CD4-positive, alpha-beta T cell treated with Interleukin-6 for 4 hours (primary cell): ENCODE measurements around the gene STAT1.

Source experiments
- DNase-seq: peaks from one replicate; pipeline ENCODE4 v3.0.0-alpha.2; 2020; ENCODE audit warnings: mixed read lengths

STAT1 gene

GRCh38 chr2:190950566-190950991 is 63.4 kb downstream of the STAT1 start:
- no peak for DNase-seq

DNA sequence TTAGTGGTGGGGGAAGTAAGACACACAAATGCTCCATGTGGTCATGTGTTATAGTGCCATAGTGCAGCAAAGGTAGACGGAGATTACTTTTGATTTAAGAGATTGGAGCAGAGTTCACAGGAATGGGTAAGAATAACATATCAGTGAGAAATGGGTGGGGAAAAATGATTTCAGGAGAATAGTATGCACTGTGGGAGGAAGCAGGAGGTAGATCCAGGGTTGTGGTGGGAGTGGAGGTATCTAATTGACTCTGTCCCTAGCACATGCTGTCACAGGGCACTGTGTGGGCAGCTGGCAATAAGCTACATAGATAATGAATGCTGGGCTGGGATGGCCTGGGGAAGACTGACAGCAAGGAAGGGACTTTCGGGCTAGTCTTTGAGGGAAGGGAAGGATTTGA is 65.3 kb downstream of the STAT1 start:
- no peak for DNase-seq

DNA sequence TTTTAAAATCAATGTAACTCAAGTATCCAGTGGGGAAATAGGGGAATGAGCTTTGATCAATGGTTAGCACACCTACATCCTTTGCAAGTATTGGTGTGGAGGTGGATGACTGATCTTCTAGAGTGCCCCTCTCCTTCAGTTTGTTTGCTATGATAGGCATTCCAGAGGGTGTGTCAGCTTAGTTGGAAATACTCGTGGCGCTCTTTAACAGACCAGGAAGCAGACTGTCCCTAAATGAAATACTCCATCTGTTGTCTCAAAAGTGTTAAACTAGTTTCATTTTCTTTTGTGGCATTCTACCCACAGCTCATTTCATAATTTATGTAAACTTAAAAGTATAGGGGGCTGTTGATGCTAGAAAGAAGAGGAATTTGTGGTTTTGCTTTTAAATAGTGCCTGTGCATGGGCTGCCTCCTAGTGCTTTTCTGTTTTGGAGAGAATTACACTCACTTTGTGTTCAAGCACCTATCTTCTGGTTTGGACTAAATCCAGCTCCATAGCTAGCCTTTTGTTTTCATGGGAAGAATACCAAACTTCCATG is 66.2 kb downstream of the STAT1 start:
- peak; percentile 27 for DNase-seq

DNA sequence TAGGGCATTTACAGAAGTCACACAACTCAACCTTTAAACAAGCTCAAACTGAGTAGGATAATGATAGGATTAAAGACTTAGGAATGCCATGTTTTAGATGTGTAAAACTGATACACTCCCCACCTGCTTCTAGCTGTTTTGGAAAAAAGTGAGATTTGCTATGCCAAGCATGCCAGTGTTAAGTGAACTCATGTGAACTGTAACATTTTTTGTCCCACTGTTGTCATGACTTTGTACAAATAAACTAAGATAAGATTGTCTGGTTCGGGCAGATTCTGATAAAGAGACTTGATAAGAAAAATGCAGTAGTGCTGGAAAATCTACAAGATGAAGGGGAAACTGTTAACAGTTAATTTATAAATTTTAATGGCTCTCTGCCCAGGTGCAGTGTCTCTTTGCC is 66.8 kb downstream of the STAT1 start:
- no peak for DNase-seq

- no peak for DNase-seq
Measured at GRCh38 chr2:190943706-190944105, 70.3 kb downstream of the STAT1 start.

- no peak for DNase-seq
Measured at GRCh38 chr2:190942697-190943096, 71.3 kb downstream of the STAT1 start.

- no peak for DNase-seq
Measured at GRCh38 chr2:190941571-190941970, 72.4 kb downstream of the STAT1 start.

GRCh38 chr2:190940454-190940853 is 73.5 kb downstream of the STAT1 start:
- no peak for DNase-seq

DNA sequence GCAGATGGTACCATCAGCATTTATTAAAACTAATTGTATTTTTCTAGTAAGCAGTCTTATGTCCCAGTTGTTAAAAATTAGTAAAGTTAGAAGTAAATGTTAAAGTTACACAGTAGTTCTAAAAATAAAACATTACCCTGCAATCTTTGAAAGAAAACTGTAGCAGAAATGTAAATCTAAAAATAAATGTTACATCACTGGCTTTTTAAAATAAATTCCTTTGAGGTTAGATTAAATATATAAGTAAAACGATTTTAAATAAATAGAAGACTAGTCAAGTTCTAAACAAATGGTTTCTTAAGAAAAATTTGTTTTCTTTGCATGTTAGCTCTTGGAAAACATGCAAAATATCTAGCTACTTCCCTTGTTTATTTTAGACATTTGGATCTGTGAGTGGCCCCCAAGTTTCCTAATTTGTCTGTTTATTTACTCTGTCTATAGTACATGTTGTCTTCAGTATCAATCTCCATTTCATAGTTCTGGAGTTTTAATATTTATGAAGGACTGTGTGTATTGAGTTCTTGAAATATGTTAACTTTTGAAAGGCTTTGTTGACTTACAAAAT is 75.1 kb downstream of the STAT1 start:
- no peak for DNase-seq

- DNase-seq, result no peak
Measured at GRCh38 chr2:190935054-190935453, 78.9 kb downstream of the STAT1 start.

- no peak for DNase-seq
Measured at GRCh38 chr2:190933361-190933760, 80.6 kb downstream of the STAT1 start.

DNA sequence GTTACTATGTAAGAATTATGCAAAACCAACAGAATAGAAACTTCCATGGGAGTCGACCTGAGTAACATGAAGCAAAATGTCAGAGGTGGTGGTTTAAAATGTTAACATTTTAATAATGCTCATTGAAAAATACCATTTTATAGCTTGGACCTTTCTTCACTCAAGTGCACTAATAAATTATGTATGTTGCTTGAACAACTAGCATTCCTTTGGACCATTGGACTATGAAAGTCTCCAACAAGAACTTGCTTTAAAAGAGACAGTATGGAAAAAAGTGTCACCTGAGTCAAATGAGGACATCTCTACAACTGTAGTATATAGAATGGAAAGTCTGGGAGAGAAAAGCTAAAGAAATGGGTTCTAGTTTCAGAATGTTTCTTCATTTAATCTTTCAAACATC is 81.5 kb downstream of the STAT1 start:
- DNase-seq, result no peak

GRCh38 chr2:190930411-190930810 is 83.6 kb downstream of the STAT1 start:
- DNase-seq, result no peak

GRCh38 chr2:190929919-190930318 is 84.1 kb downstream of the STAT1 start:
- no peak for DNase-seq

DNA sequence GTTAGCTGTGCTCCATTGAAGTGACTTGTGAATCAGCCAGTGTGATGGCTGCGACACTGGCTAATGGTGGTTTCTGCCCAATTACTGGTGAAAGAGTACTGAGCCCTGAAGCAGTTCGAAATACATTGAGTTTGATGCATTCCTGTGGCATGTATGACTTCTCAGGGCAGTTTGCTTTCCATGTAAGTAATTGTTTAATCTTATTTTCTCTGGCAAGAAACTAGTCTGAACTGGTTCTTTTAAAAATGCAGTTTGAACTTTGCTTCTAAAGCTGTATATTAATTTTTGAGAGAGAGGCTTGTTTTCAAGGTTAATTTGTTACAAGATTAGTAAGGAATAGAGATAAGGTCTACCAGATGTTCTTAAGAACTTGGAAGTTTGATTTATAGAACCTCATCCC is 86.7 kb downstream of the STAT1 start:
- no peak for DNase-seq

DNA sequence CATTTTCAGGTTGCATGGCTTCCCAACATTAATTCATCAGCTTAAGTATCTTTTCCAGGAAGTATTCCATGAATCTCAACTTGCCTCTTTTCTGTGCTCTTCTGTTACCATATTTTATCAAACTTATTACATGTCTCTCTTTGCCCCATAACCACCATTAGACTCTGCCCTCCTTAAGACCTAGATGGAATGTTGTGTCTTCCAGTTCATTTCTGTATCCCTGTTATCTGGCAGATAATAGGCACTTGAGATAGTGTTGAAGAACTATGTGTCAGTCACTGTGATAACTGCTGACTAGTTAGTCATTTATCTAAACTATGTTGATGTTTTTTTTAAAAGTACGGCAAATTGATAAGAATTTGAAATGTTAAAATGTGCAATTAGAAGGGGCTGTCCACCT is 91.6 kb downstream of the STAT1 start:
- no peak for DNase-seq

DNA sequence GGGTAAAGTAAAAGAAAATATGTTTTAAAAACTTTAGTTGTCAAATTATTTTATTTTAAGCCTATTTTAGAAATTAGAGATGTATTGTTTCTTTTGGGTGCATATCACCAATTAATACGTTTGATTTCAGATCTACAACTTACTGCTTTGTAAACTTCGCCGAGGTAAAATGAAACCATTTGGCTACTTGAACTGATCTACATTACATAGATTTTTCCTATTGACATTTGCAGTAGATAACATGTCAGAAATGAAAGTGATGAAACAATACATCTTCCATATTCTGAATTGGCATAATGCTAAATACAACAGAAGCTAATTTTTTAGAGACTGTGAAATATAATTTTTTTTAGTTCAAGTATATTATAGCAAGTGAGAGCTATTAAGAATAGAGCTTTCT is 93.9 kb downstream of the STAT1 start:
- DNase-seq, result no peak
